Ovary (tissue), 3 donors: Measurements from ENCODE around the gene WFDC12.

Source experiments
- CTCF ChIP-seq, 3 donors: fragments of 450-650 bp in 2 of 3; fragments of 200-600 bp in 1 of 3; IDR thresholded peaks; one replicate each; pipeline versions ENCODE4 v1.5.1 to v1.8.0; 2016 to 2022; ENCODE audit warnings: antibody characterized with exemption in 3 of 3, mild to moderate bottlenecking in 1 of 3
- EP300 ChIP-seq: sonication (generic); formaldehyde crosslinking; IDR thresholded peaks from one replicate; pipeline ENCODE4 v1.6.1; 2017; ENCODE audit warnings: antibody characterized with exemption
- POLR2A ChIP-seq: fragments of 450-650 bp; IDR thresholded peaks from one replicate; pipeline ENCODE4 v1.6.1; 2017; ENCODE audit warnings: antibody characterized with exemption, mild to moderate bottlenecking, moderate library complexity
- donor health status: DM: no; HTN: no; CAD: no.

- TF ChIP-seq CTCF (IDR thresholded peaks at IDR 0.05), result no peak
- no peak for TF ChIP-seq EP300
- no peak for TF ChIP-seq POLR2A
These were observed 33.8 kb downstream of the WFDC12 start for GRCh38 chr20:45090481-45090880.
